ENCODE measurements around the gene LSM12.

- no peak for TF ChIP-seq CTCF (IDR thresholded peaks at IDR 0.05 in 8 of 11, conservative IDR thresholded peaks at IDR 0.05 in 3 of 11)
- no peak for TF ChIP-seq POLR2A (IDR thresholded peaks at IDR 0.05)
- no peak for TF ChIP-seq POLR2AphosphoS5 (IDR thresholded peaks at IDR 0.05)
Observed at GRCh38 chr17:44045486-44045885, 21.0 kb downstream of the LSM12 start.

All from spleen (tissue), 7 donors.